H1 (cell line): ENCODE measurements around the gene MTAP.

Experiments
- ATF3 ChIP-seq: IDR thresholded peaks from 2 replicates; pipeline ENCODE4 v1.6.1; 2011; ENCODE audit warnings: low read depth, mild to moderate bottlenecking, low read length; ENCODE audit not compliant: insufficient read depth
- CEBPB ChIP-seq: IDR thresholded peaks from 2 replicates; pipeline ENCODE4 v1.6.1; 2012; ENCODE audit warnings: low read depth, low read length
- CTCF ChIP-seq, 3 experiments: IDR thresholded peaks; 1 replicate in 2 of 3; 2 replicates in 1 of 3; pipeline versions ENCODE4 v1.5.1 to v1.6.1; 2011; ENCODE audit warnings: low read length in 3 of 3, mild to moderate bottlenecking in 3 of 3, inconsistent platforms in 2 of 3, low read depth in 1 of 3, moderate library complexity in 1 of 3; ENCODE audit not compliant: insufficient read depth in 1 of 3; ENCODE audit errors: control extremely low read depth in 1 of 3
- EZH2 ChIP-seq: fragments of 200-600 bp; sonication (generic); IDR thresholded peaks from 2 replicates; pipeline ENCODE4 v1.7.1; 2012; ENCODE audit warnings: low read depth, mild to moderate bottlenecking, moderate library complexity, low read length, inconsistent platforms; ENCODE audit not compliant: severe bottlenecking
- GTF2F1 ChIP-seq: IDR thresholded peaks from 2 replicates; pipeline ENCODE4 v1.6.1; 2012; ENCODE audit warnings: low read depth, low read length, improper control_type of control experiment, borderline replicate concordance
- JUND ChIP-seq: IDR thresholded peaks from 2 replicates; pipeline ENCODE4 v1.6.1; 2011; ENCODE audit warnings: mild to moderate bottlenecking, improper control_type of control experiment, low read length
- POLR2A ChIP-seq, 2 experiments: IDR thresholded peaks; 1 replicate in 1 of 2; 2 replicates in 1 of 2; pipeline ENCODE4 v1.6.1; 2011; ENCODE audit warnings: low read depth in 2 of 2, low read length in 2 of 2, mild to moderate bottlenecking in 2 of 2; ENCODE audit errors: control extremely low read depth in 1 of 2
- POLR2AphosphoS5 ChIP-seq: IDR thresholded peaks from 2 replicates; pipeline ENCODE4 v1.6.1; 2011; ENCODE audit warnings: low read depth, low read length
- RFX5 ChIP-seq: IDR thresholded peaks from 2 replicates; pipeline ENCODE4 v1.6.1; 2011; ENCODE audit warnings: low read depth, low read length, improper control_type of control experiment, borderline replicate concordance
- SIN3A ChIP-seq, 2 experiments: IDR thresholded peaks in 1 of 2; conservative IDR thresholded peaks in 1 of 2; 2 replicates each; pipeline ENCODE4 v1.6.1; 2011 to 2012; ENCODE audit warnings: low read length in 2 of 2, improper control_type of control experiment in 1 of 2, low read depth in 1 of 2, mild to moderate bottlenecking in 1 of 2
- SP1 ChIP-seq: IDR thresholded peaks from 2 replicates; pipeline ENCODE4 v1.6.1; 2011; ENCODE audit warnings: low read depth, low read length
- TEAD4 ChIP-seq: IDR thresholded peaks from 2 replicates; pipeline ENCODE4 v1.6.1; 2012; ENCODE audit warnings: low read depth, low read length, inconsistent platforms, mixed read lengths
- USF2 ChIP-seq: IDR thresholded peaks from 2 replicates; pipeline ENCODE4 v1.6.1; 2011; ENCODE audit warnings: low read length, improper control_type of control experiment
- ZNF274 ChIP-seq: IDR thresholded peaks from 2 replicates; pipeline ENCODE4 v1.7.0; 2012; ENCODE audit warnings: low read length, borderline replicate concordance; ENCODE audit errors: extremely low read depth

- TF ChIP-seq ATF3 (no peak), USF2 (no peak), POLR2A (IDR thresholded peaks at IDR 0.05; ENCODE audit: control extremely low read depth in 1 of 2, low read depth in 2 of 2, low read length in 2 of 2) (no peak), CTCF (IDR thresholded peaks at IDR 0.05; ENCODE audit: control extremely low read depth in 1 of 3, insufficient read depth in 1 of 3, low read depth in 1 of 3, low read length in 3 of 3) (no peak), EZH2 (no peak), SIN3A (conservative IDR thresholded peaks at IDR 0.05 in 1 of 2, IDR thresholded peaks at IDR 0.05 in 1 of 2; ENCODE audit: low read depth in 1 of 2, low read length in 2 of 2) (no peak), ZNF274 (no peak), CEBPB (no peak), POLR2AphosphoS5 (no peak), RFX5 (no peak), JUND (no peak), SP1 (no peak), GTF2F1 (no peak), TEAD4 (no peak)
These were observed 133.2 kb downstream of the MTAP start for GRCh38 chr9:21935631-21936030.
